IMR-90 (cell line): Measurements from ENCODE around the gene HELZ. TPM values are rescaled to one million over a fixed set of nuclear protein-coding genes. Genes with fewer than 3 reads are reported as not detected.

Source experiments
- ATAC-seq: fragments of 200-7000 bp; cut with Tn5 transposase; 2 replicates; pipeline ENCODE4 v1.9.1; 2020; ENCODE audit warnings: low read depth, mild to moderate bottlenecking, moderate library complexity
- BruUV-seq: library from RNA; stranded (reverse); fragments of 400-500 nt; replicated peaks from 2 replicates; lab custom pipeline; 2021; lab: Mats Ljungman, UMichigan
- CTCF ChIA-PET: fragments of 300-600 bp; formaldehyde crosslinking; extraction: SDS; loops from one replicate; lab custom pipeline; 2021; ENCODE audit warnings: antibody characterized with exemption; lab: Yijun Ruan, JAX
- POLR2A ChIA-PET: fragments of 300-600 bp; sonication (Branson Sonifier 250); formaldehyde crosslinking; loops from one replicate; lab custom pipeline; 2022; ENCODE audit warnings: antibody characterized with exemption; ENCODE audit not compliant: unreplicated experiment; lab: Charles Lee
- DNase-seq: peaks from one replicate; pipeline ENCODE4 v3.0.0; 2013
- H2AFZ ChIP-seq: replicated peaks from 2 replicates; pipeline ENCODE3; 2013; ENCODE audit warnings: low read length, mild to moderate bottlenecking; ENCODE audit not compliant: poor library complexity
- H2AK5ac ChIP-seq: 2 replicates; pipeline ENCODE4 v1.6.1; 2013; ENCODE audit warnings: low read depth, low read length, inconsistent platforms
- H2AK9ac ChIP-seq: replicated peaks from 2 replicates; pipeline ENCODE3; 2013; ENCODE audit warnings: mild to moderate bottlenecking, low read depth, low read length, moderate library complexity; ENCODE audit not compliant: poor library complexity
- H2BK120ac ChIP-seq: 2 replicates; pipeline ENCODE4 v1.6.1; 2013; ENCODE audit warnings: low read depth, low read length, inconsistent platforms
- H2BK15ac ChIP-seq: 3 replicates; pipeline ENCODE4 v1.6.1; 2013; ENCODE audit warnings: low read depth, low read length, inconsistent platforms
- H2BK20ac ChIP-seq: 2 replicates; pipeline ENCODE4 v1.6.1; 2013; ENCODE audit warnings: low read depth, mild to moderate bottlenecking, inconsistent platforms, low read length, moderate library complexity
- H2BK5ac ChIP-seq: 2 replicates; pipeline ENCODE4 v1.6.1; 2013; ENCODE audit warnings: mild to moderate bottlenecking, low read depth, low read length, inconsistent platforms; ENCODE audit not compliant: poor library complexity, severe bottlenecking
- H3K14ac ChIP-seq: replicated peaks from 2 replicates; pipeline ENCODE4 v1.6.1; 2013; ENCODE audit warnings: low read depth, low read length, inconsistent platforms
- H3K18ac ChIP-seq: 2 replicates; pipeline ENCODE4 v1.6.1; 2013; ENCODE audit warnings: low read depth, low read length, control low read depth
- H3K23ac ChIP-seq: 2 replicates; pipeline ENCODE4 v1.6.1; 2013; ENCODE audit warnings: low read depth, low read length, inconsistent platforms
- H3K27ac ChIP-seq: 2 replicates; pipeline ENCODE4 v1.5.1; 2013; ENCODE audit warnings: mild to moderate bottlenecking, control low read depth, low read length; ENCODE audit not compliant: insufficient read depth
- H3K27me3 ChIP-seq: 2 replicates; pipeline ENCODE4 v1.6.1; 2013; ENCODE audit warnings: low read length; ENCODE audit not compliant: control insufficient read depth, insufficient read depth
- H3K36me3 ChIP-seq: 2 replicates; pipeline ENCODE4 v1.6.1; 2013; ENCODE audit warnings: low read length, mixed read lengths; ENCODE audit not compliant: control insufficient read depth, insufficient read depth
- H3K4ac ChIP-seq: 2 replicates; pipeline ENCODE4 v1.6.1; 2013; ENCODE audit warnings: low read depth, low read length, inconsistent platforms
- H3K4me1 ChIP-seq: 2 replicates; pipeline ENCODE4 v1.6.1; 2013; ENCODE audit warnings: low read length, mixed read lengths; ENCODE audit not compliant: control insufficient read depth, insufficient read depth
- H3K4me2 ChIP-seq: 2 replicates; pipeline ENCODE4 v1.6.1; 2013; ENCODE audit warnings: low read depth, mild to moderate bottlenecking, control low read depth, low read length, moderate library complexity
- H3K4me3 ChIP-seq: 2 replicates; pipeline ENCODE4 v1.5.1; 2013; ENCODE audit warnings: low read depth, mild to moderate bottlenecking, control low read depth, low read length, moderate library complexity; ENCODE audit not compliant: insufficient read depth
- H3K56ac ChIP-seq: 2 replicates; pipeline ENCODE4 v1.6.1; 2013; ENCODE audit warnings: low read length, inconsistent platforms; ENCODE audit not compliant: insufficient read depth; ENCODE audit errors: extremely low read depth
- H3K79me1 ChIP-seq, 2 experiments: 2 replicates each; pipeline ENCODE4 v1.6.1; 2013; ENCODE audit warnings: low read length in 2 of 2, inconsistent platforms in 1 of 2, low read depth in 1 of 2
- H3K9ac ChIP-seq: 2 replicates; pipeline ENCODE4 v1.6.1; 2013; ENCODE audit warnings: low read depth, low read length, control low read depth
- H3K9me1 ChIP-seq: 2 replicates; pipeline ENCODE4 v1.6.1; 2013; ENCODE audit warnings: low read length, inconsistent platforms; ENCODE audit not compliant: insufficient read depth
- H3K9me3 ChIP-seq: 2 replicates; pipeline ENCODE4 v1.6.1; 2013; ENCODE audit warnings: low read length; ENCODE audit not compliant: control insufficient read depth, insufficient read depth
- H4K20me1 ChIP-seq: 2 replicates; pipeline ENCODE4 v1.6.1; 2013; ENCODE audit warnings: low read length, inconsistent platforms; ENCODE audit not compliant: insufficient read depth
- H4K5ac ChIP-seq: 2 replicates; pipeline ENCODE4 v1.6.1; 2013; ENCODE audit warnings: mild to moderate bottlenecking, low read depth, low read length, control low read depth
- H4K8ac ChIP-seq, 2 experiments: 2 replicates each; pipeline ENCODE4 v1.6.1; 2013; ENCODE audit warnings: low read depth in 2 of 2, low read length in 2 of 2, control low read depth in 1 of 2, inconsistent platforms in 1 of 2
- H4K91ac ChIP-seq: 2 replicates; pipeline ENCODE4 v1.6.1; 2013; ENCODE audit warnings: low read depth, low read length, inconsistent platforms; ENCODE audit not compliant: insufficient read depth
- BHLHE40 ChIP-seq: fragments of 150-350 bp; IDR thresholded peaks from 2 replicates; pipeline ENCODE4 v1.6.1; 2016; ENCODE audit warnings: mild to moderate bottlenecking, low read depth, low read length
- CEBPB ChIP-seq: IDR thresholded peaks from 2 replicates; pipeline ENCODE4 v1.6.1; 2012; ENCODE audit warnings: low read depth, low read length, improper control_type of control experiment
- CHD1 ChIP-seq: IDR thresholded peaks from 2 replicates; pipeline ENCODE4 v1.6.1; 2012; ENCODE audit warnings: low read depth, low read length, improper control_type of control experiment
- CTCF ChIP-seq: conservative IDR thresholded peaks from 2 replicates; pipeline ENCODE4 v1.5.1; 2012; ENCODE audit warnings: mild to moderate bottlenecking, low read depth, low read length, improper control_type of control experiment
- ELK1 ChIP-seq: fragments of 150-350 bp; IDR thresholded peaks from 2 replicates; pipeline ENCODE4 v1.6.1; 2016; ENCODE audit warnings: low read depth, mild to moderate bottlenecking, low read length, moderate library complexity, borderline replicate concordance
- FOS ChIP-seq: fragments of 150-350 bp; IDR thresholded peaks from 2 replicates; pipeline ENCODE4 v1.6.1; 2016; ENCODE audit warnings: low read depth, low read length
- MAFK ChIP-seq: IDR thresholded peaks from 2 replicates; pipeline ENCODE4 v1.6.1; 2012; ENCODE audit warnings: low read depth, low read length, improper control_type of control experiment
- MAZ ChIP-seq: IDR thresholded peaks from 2 replicates; pipeline ENCODE4 v1.6.1; 2012; ENCODE audit warnings: low read depth, mild to moderate bottlenecking, low read length, improper control_type of control experiment, moderate library complexity, borderline replicate concordance
- MXI1 ChIP-seq: IDR thresholded peaks from 2 replicates; pipeline ENCODE4 v1.6.1; 2012; ENCODE audit warnings: low read depth, mild to moderate bottlenecking, low read length, moderate library complexity, borderline replicate concordance
- NFE2L2 ChIP-seq: fragments of 150-350 bp; IDR thresholded peaks from 2 replicates; pipeline ENCODE4 v1.6.1; 2016; ENCODE audit warnings: low read depth, mild to moderate bottlenecking, low read length
- POLR2A ChIP-seq: IDR thresholded peaks from 2 replicates; pipeline ENCODE4 v1.6.1; 2012; ENCODE audit warnings: mild to moderate bottlenecking, low read depth, low read length
- RCOR1 ChIP-seq: IDR thresholded peaks from 2 replicates; pipeline ENCODE4 v1.6.1; 2012; ENCODE audit warnings: mild to moderate bottlenecking, low read length, improper control_type of control experiment; ENCODE audit not compliant: insufficient replicate concordance
- RFX5 ChIP-seq: IDR thresholded peaks from 2 replicates; pipeline ENCODE4 v1.8.0; 2012; ENCODE audit warnings: low read depth, mild to moderate bottlenecking, low read length, moderate library complexity
- SMC3 ChIP-seq: fragments of 150-350 bp; IDR thresholded peaks from 2 replicates; pipeline ENCODE4 v1.6.1; 2016; ENCODE audit warnings: low read depth, mild to moderate bottlenecking, antibody characterized with exemption, low read length, moderate library complexity
- USF2 ChIP-seq: fragments of 150-350 bp; IDR thresholded peaks from 2 replicates; pipeline ENCODE4 v1.6.1; 2017; ENCODE audit warnings: mild to moderate bottlenecking, antibody characterized with exemption, low read length, low read depth
- WGBS, 2 experiments: methylation state at CpG; one replicate each; pipeline versions ENCODE4 v1.1.5 to v1.1.7; 2013; ENCODE audit warnings: missing lambda C conversion rate in 2 of 2; ENCODE audit not compliant: insufficient read length in 1 of 2; ENCODE audit errors: extremely low coverage in 2 of 2; 5-methylcytosine and 5-hydroxymethylcytosine counted together
- dilution Hi-C: fragments of 300-500 bp; cut with HindIII; formaldehyde crosslinking; loops from one replicate; pipeline ENCODE4 v1.14.3; 2018; ENCODE audit warnings: low sequenced_read_pairs; ENCODE audit not compliant: unreplicated experiment
- in situ Hi-C: fragments of 300-500 bp; cut with MboI; formaldehyde crosslinking; loops from 3 replicates; pipeline ENCODE4 v1.14.3; 2019; ENCODE audit warnings: low sequenced_read_pairs, inconsistent platforms, mixed read lengths
- intact Hi-C: fragments of 100-400 bp; cut with micrococcal nuclease; formaldehyde crosslinking; loops from 2 replicates; pipeline ENCODE4 v1.10.0; 2022
- polyA plus RNA-seq, 3 experiments: library from polyadenylated mRNA; depleted of rRNA; stranded (reverse); fragments of >200 nt; gene quantifications; 2 replicates each; pipeline ENCODE4 v1.2.3, GENCODE V29; 2012; ENCODE audit warnings: low replicate concordance in 1 of 3
- total RNA-seq: library from RNA; depleted of rRNA; stranded (reverse); fragments of >200 nt; gene quantifications from 2 replicates; pipeline ENCODE4 v1.2.3, GENCODE V29; 2012

The HELZ gene
- total and polyA plus RNA-seq, 2 of the 4 experiments (the other 2 are of a cell fraction) = 8.0 to 60.6 TPM

GRCh38 chr17:67126983-67127382 lies 118.0 kb downstream of the HELZ start:
- ATAC-seq (no peak), DNase-seq (no peak)
- intact Hi-C loops = no loop called here
- BruUV-seq = no TSS peak
- Histone ChIP-seq H3K14ac (no peak overlapping the region), H2BK20ac (no peak overlapping the region), H4K8ac (no peak overlapping the region), H3K56ac (no peak overlapping the region), H3K4ac (no peak overlapping the region), H3K27me3 (no peaks in the 10 kb centered on the region), H2BK5ac (no peak overlapping the region), H2AK5ac (no peak overlapping the region), H3K18ac (no peak overlapping the region), H3K23ac (no peak overlapping the region), H4K91ac (no peak overlapping the region), H2BK120ac (no peak overlapping the region), H2AK9ac (no peak overlapping the region), H4K20me1 (no peaks in the 10 kb centered on the region), H4K5ac (no peak overlapping the region), H3K36me3 (peaks cover 17% of the 10 kb centered on the region), H2AFZ (no peak overlapping the region), H3K9me1 (peaks cover 3% of the 10 kb centered on the region), H3K27ac (no peak overlapping the region), H3K4me2 (no peak overlapping the region), H3K4me1 (no peaks in the 10 kb centered on the region), H3K79me1 (peaks cover 11 to 13% of the 10 kb centered on the region in 2 experiments; a peak in 3 of 4 replicates), H2BK15ac (no peak overlapping the region), H3K9ac (no peak overlapping the region), H3K4me3 (no peak overlapping the region), H3K9me3 (no peaks in the 10 kb centered on the region)
- POLR2A ChIA-PET = no interaction called here
- no CpG with 5 or more reads among the region's 2 CpGs for WGBS, 2 experiments
- dilution Hi-C loops = no loop called here
- in situ Hi-C loops = no loop called here
- TF ChIP-seq MAFK = no peak
- TF ChIP-seq POLR2A = no peak
- no peak for TF ChIP-seq CTCF
- no peak for TF ChIP-seq NFE2L2
- TF ChIP-seq MXI1 = no peak
- no peak for TF ChIP-seq RCOR1
- no peak for TF ChIP-seq USF2
- no peak for TF ChIP-seq ELK1
- no peak for TF ChIP-seq RFX5
- no peak for TF ChIP-seq CHD1
- TF ChIP-seq SMC3 = no peak
- TF ChIP-seq FOS = no peak
- no peak for TF ChIP-seq MAZ
- TF ChIP-seq CEBPB = no peak
- TF ChIP-seq BHLHE40 = no peak
- CTCF ChIA-PET = interaction anchor here (1.6 kb wide), 1 partner anchor 14 kb away, joined by 3 read pairs; no protein-coding TSS in a partner anchor
